HG02588 (cell line): Measurements from ENCODE around the gene FAM200B.
"Not testable (repeated sequence)": the region's sequence is repeated elsewhere in the genome, so short reads cannot be mapped to it uniquely, and the experiment has no call there.

Experiments
- ATAC-seq: cut with Tn5 transposase; IDR thresholded peaks from one replicate; pipeline ENCODE4 v1.9.1; 2021; ENCODE audit warnings: mild to moderate bottlenecking, moderate library complexity; ENCODE audit not compliant: unreplicated experiment

Gene FAM200B

DNA sequence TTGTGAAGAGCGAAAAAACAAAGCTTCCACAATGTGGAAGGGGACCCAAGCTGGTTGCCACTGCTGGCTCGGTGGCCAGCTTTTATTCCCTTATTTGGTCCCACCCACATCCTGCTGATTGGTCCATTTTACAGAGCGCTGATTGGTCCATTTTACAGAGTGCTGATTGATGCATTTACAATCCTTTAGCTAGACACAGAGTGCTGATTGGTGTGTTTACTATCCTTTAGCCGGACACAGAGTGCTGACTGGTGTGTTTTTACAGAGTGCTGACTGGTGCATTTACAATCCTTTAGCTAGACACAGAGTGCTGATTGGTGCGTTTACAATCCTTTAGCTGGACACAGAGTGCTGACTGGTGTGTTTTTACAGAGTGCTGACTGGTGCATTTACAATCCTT lies 51.4 kb downstream of the FAM200B start:
- ATAC-seq: not testable (repeated sequence)

DNA sequence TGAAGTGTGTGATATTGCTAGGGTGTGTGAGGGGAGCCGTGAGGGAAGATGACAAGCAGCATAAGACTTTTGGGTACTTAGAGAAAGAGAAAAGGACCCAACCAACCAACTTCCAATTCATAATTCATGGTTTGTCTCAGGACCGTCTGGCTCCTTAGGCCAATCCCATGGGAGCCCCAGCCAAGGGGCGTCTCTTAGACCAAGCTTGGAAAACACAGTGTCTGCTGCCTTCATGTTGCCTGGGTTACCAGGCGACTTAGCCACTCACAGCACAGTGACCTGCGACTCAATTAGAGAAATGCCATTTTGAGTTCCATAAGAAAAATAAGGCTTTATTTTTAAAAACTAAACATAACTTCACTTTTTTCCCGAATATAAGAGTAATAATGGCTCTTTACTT lies 53.9 kb downstream of the FAM200B start:
- ATAC-seq: no peak

DNA sequence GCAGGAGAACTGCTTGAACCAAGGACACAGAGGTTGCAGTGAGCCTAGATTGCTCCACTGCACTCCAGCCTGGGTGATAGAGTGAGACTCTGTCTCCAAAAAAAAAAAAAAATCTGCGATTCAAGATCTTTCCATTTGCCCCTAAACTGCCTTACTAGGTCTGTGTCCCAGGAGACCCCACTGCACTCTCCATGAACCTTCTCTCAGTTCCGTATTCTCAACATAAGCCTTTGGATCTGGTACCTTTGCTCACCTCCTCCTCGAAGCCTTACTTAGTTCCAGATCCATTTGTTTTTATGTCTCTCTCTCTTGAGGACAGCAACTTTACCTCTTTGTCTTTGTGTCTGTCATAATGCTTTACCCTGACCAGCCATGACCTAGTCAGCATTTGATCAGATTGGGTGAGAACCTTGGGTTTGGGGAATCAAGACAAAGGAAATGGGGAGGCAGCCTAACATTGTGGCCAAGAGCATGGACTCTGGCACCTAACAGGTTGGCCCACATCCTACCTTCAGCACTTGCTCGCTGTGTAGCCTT lies 55.0 kb downstream of the FAM200B start:
- no peak for ATAC-seq

DNA sequence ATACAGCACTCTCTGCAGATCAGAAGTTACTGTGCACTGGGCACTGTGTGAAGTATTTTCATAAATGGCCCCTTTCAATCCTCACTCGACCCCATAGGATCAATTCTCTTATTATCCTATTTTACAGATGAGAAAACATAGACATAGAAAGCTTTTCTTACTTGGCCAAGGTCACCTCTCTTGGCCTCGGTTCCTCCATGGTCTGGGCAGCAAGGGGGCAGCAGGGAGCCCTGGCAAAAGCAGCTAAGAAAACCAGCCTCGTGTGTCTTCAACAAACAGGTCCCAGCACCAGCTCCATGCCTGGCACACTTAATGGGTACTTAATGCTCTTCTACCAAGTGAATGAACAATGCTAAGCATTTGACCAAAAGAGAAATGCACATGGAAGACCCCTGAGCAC lies 55.6 kb downstream of the FAM200B start:
- no peak for ATAC-seq

DNA sequence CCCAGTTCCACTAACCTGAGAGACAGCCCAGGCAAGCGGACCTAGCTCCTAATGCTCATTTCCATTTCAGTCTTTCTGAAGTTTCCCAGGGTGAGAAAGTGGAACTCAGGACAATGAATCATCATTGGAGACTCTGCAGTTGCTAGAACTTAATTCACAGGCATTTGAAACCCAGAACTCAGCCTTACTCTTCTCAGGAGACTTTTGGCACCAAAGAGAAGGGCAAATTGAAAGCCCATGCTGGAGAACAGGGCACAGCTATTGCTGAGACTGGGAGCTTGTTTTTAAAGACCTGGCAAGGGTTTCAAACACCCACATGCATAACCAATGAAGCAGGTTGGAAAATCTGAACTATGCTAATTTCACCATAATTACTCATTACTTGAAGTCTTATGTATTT lies 57.2 kb downstream of the FAM200B start:
- ATAC-seq: no peak
